PFSK-1 (cell line): ENCODE results near the gene IQSEC2.

ENCODE experiments used
- POLR2AphosphoS5 ChIP-seq: IDR thresholded peaks from 2 replicates; pipeline ENCODE4 v1.6.1; 2012; ENCODE audit warnings: low read depth, mild to moderate bottlenecking, control low read depth, low read length, moderate library complexity
- REST ChIP-seq, 2 experiments: IDR thresholded peaks; 2 replicates each; pipeline versions ENCODE4 v1.6.1 to v1.8.0; 2011 to 2012; ENCODE audit warnings: low read depth in 2 of 2, low read length in 2 of 2, control low read depth in 1 of 2, inconsistent platforms in 1 of 2, mild to moderate bottlenecking in 1 of 2, moderate library complexity in 1 of 2; ENCODE audit not compliant: insufficient read depth in 1 of 2
- SIN3A ChIP-seq: IDR thresholded peaks from 2 replicates; pipeline ENCODE4 v1.6.1; 2012; ENCODE audit warnings: mild to moderate bottlenecking, low read length, moderate library complexity, borderline replicate concordance; ENCODE audit not compliant: insufficient read depth
- TAF1 ChIP-seq: IDR thresholded peaks from 2 replicates; pipeline ENCODE4 v1.6.1; 2012; ENCODE audit warnings: low read length, control low read depth, borderline replicate concordance; ENCODE audit not compliant: insufficient read depth

DNA sequence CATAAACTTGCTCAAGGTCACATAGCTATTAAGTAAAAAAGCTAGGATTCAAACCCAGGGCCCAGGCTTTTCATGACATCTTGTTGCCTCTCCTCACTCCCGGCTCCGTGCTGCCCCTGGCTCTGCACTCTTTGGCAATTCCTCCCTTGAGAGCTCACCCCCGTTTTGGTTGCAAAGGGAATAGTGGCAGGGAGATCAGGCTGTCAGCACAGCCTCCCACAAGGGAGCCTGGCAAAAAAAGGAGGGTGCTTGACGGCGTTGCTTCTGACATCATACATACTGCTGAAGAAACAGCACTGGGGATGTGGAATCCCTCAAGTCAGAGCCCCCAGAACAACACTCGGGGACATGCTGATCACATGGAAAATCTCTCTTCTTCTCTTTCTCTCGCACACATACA, 20.5 kb downstream of the IQSEC2 start:
- TF ChIP-seq TAF1 = no peak
- TF ChIP-seq POLR2AphosphoS5 = no peak
- no peak for TF ChIP-seq SIN3A
- no peak for TF ChIP-seq REST (IDR thresholded peaks at IDR 0.05; ENCODE audit: insufficient read depth in 1 of 2, low read depth in 2 of 2, low read length in 2 of 2)
